Hindlimb muscle (tissue), 1 donor: ENCODE measurements around the gene ANO3. TPM values are rescaled to one million over a fixed set of nuclear protein-coding genes. Genes with fewer than 3 reads are reported as not detected.
A peak's percentile ranks its signal among the peaks of the same experiment; 100 is the strongest.
"Not testable (repeated sequence)": the region's sequence is repeated elsewhere in the genome, so short reads cannot be mapped to it uniquely, and the experiment has no call there.

Experiments used
- DNase-seq: peaks from one replicate; pipeline ENCODE4 v3.0.0-alpha.2; 2013
- polyA plus RNA-seq: library from polyadenylated mRNA; unstranded; fragments of 120-200 nt; gene quantifications from one replicate; pipeline ENCODE4 v1.2.1, GENCODE V29; 2013; ENCODE audit not compliant: insufficient read length

ANO3 gene
- polyA plus RNA-seq, 1 donor: not detected

- DNase-seq: no peak
Observed at GRCh38 chr11:26632691-26633159, 300.8 kb downstream of the ANO3 start.

GRCh38 chr11:26643314-26643713, 311.4 kb downstream of the ANO3 start:
- not testable (repeated sequence) for DNase-seq

- peak; percentile 16 for DNase-seq
Observed at GRCh38 chr11:26649884-26650283, 318.0 kb downstream of the ANO3 start.

- no peak for DNase-seq
Observed at GRCh38 chr11:26651916-26652315, 320.0 kb downstream of the ANO3 start.

- no peak for DNase-seq
Observed at GRCh38 chr11:26655287-26655686, 323.4 kb downstream of the ANO3 start.

GRCh38 chr11:26662916-26663315, 331.0 kb downstream of the ANO3 start:
- no peak for DNase-seq

GRCh38 chr11:26665036-26665435, 333.1 kb downstream of the ANO3 start:
- DNase-seq: no peak

GRCh38 chr11:26665946-26666345, 334.0 kb downstream of the ANO3 start:
- no peak for DNase-seq

- no peak for DNase-seq
Observed at GRCh38 chr11:26675233-26675928, 343.5 kb downstream of the ANO3 start.

GRCh38 chr11:26676641-26677040, 344.7 kb downstream of the ANO3 start:
- DNase-seq: no peak

- no peak for DNase-seq
Observed at GRCh38 chr11:26677566-26677965, 345.6 kb downstream of the ANO3 start.

GRCh38 chr11:26687351-26687750, 355.4 kb downstream of the ANO3 start:
- DNase-seq: no peak

GRCh38 chr11:26688701-26689100, 356.8 kb downstream of the ANO3 start:
- DNase-seq: no peak

GRCh38 chr11:26696330-26696729, 364.4 kb downstream of the ANO3 start:
- DNase-seq: no peak

- DNase-seq: no peak
Observed at GRCh38 chr11:26698224-26698623, 366.3 kb downstream of the ANO3 start.

- no peak for DNase-seq
Observed at GRCh38 chr11:26700574-26701235, 368.8 kb downstream of the ANO3 start.

- DNase-seq: peak; percentile 71
Observed at GRCh38 chr11:26702406-26702805, 370.5 kb downstream of the ANO3 start.

- no peak for DNase-seq
Observed at GRCh38 chr11:26703411-26704191, 371.7 kb downstream of the ANO3 start.

- DNase-seq: no peak
Observed at GRCh38 chr11:26704249-26704648, 372.3 kb downstream of the ANO3 start.

- DNase-seq: no peak
Observed at GRCh38 chr11:26706181-26706580, 374.3 kb downstream of the ANO3 start.

- DNase-seq: no peak
Observed at GRCh38 chr11:26708736-26709456, 377.0 kb downstream of the ANO3 start.

GRCh38 chr11:26710489-26710888, 378.6 kb downstream of the ANO3 start:
- DNase-seq: no peak

- DNase-seq: no peak
Observed at GRCh38 chr11:26712497-26712896, 380.6 kb downstream of the ANO3 start.
